A549 (cell line): ENCODE measurements around the gene RPS6KA3. TPM values are rescaled to one million over a fixed set of nuclear protein-coding genes. Genes with fewer than 3 reads are reported as not detected.

ENCODE experiments used
- ATAC-seq, 2 experiments: fragments of 200-7000 bp in 1 of 2; fragments of >200 bp in 1 of 2; cut with Nextera tagmentation in 1 of 2; cut with Tn5 transposase in 1 of 2; 3 replicates each; pipeline versions ENCODE4 v1.8.0 to v1.9.1; 2018 to 2020; ENCODE audit warnings: mild to moderate bottlenecking in 1 of 2, moderate library complexity in 1 of 2
- CTCF ChIA-PET: fragments of 300-600 bp; sonication (Branson Sonifier 250); formaldehyde crosslinking; extraction: SDS; loops from one replicate; lab custom pipeline; 2021; ENCODE audit warnings: antibody characterized with exemption, inconsistent platforms; lab: Yijun Ruan, JAX
- POLR2A ChIA-PET: fragments of 350-600 bp; formaldehyde crosslinking; extraction: SDS; loops from one replicate; lab custom pipeline; 2021; ENCODE audit warnings: antibody characterized with exemption, inconsistent platforms; lab: Yijun Ruan, JAX
- DNase-seq, 2 experiments: peaks; one replicate each; pipeline versions ENCODE4 v3.0.0 to v3.0.0-alpha.2; 2011 to 2016; ENCODE audit warnings: low read depth in 1 of 2, low spot score in 1 of 2
- FAIRE-seq: peaks from 2 replicates; lab custom pipeline; 2011; peaks lifted over from hg19 to GRCh38; lab: Jason Lieb, UNC
- H3K27ac ChIP-seq, 2 experiments: fragments of >200 bp; sonication (Bioruptor Twin); formaldehyde crosslinking; 3 replicates each; pipeline ENCODE4 v1.5.1; 2016 to 2017
- H3K4me1 ChIP-seq: fragments of >200 bp; sonication (Bioruptor Twin); formaldehyde crosslinking; 3 replicates; pipeline ENCODE4 v1.6.1; 2016
- H3K4me2 ChIP-seq: fragments of >200 bp; sonication (Bioruptor Twin); formaldehyde crosslinking; 3 replicates; pipeline ENCODE4 v1.6.1; 2016
- H3K4me3 ChIP-seq: fragments of >200 bp; sonication (Bioruptor Twin); formaldehyde crosslinking; 3 replicates; pipeline ENCODE4 v1.5.1; 2016
- H3K9me3 ChIP-seq: fragments of >200 bp; sonication (Bioruptor Twin); formaldehyde crosslinking; 3 replicates; pipeline ENCODE4 v1.6.1; 2016
- ATOH8 ChIP-seq: fragments of 250-450 bp; sonication (Bioruptor Pico); IDR thresholded peaks from 2 replicates; pipeline ENCODE4 v1.5.0; 2020; ENCODE audit warnings: low read depth, mild to moderate bottlenecking, moderate library complexity
- BCL3 ChIP-seq: fragments of >200 bp; sonication (Bioruptor Twin); formaldehyde crosslinking; IDR thresholded peaks from 3 replicates; pipeline ENCODE4 v1.6.1; 2016
- BHLHE40 ChIP-seq: IDR thresholded peaks from 2 replicates; pipeline ENCODE4 v1.6.1; 2012; ENCODE audit warnings: low read depth, low read length, inconsistent platforms
- CBX2 ChIP-seq: fragments of 200-600 bp; sonication (generic); IDR thresholded peaks from 2 replicates; pipeline ENCODE4 v1.6.1; 2016; ENCODE audit warnings: low read depth, mild to moderate bottlenecking, borderline replicate concordance
- CHD2 ChIP-seq: fragments of 150-350 bp; IDR thresholded peaks from 2 replicates; pipeline ENCODE4 v1.6.1; 2014; ENCODE audit warnings: low read length; ENCODE audit not compliant: partially characterized antibody
- CHD4 ChIP-seq: fragments of 200-600 bp; sonication (generic); IDR thresholded peaks from 2 replicates; pipeline ENCODE4 v1.6.1; 2016; ENCODE audit warnings: antibody characterized with exemption, mild to moderate bottlenecking, borderline replicate concordance
- CTCF ChIP-seq: fragments of >200 bp; sonication (Bioruptor Twin); formaldehyde crosslinking; IDR thresholded peaks from 3 replicates; pipeline ENCODE4 v1.5.1; 2016
- EHMT2 ChIP-seq: fragments of 200-600 bp; sonication (generic); IDR thresholded peaks from 2 replicates; pipeline ENCODE4 v1.6.1; 2016; ENCODE audit warnings: antibody characterized with exemption, low read depth, mild to moderate bottlenecking, moderate library complexity
- ELK1 ChIP-seq: fragments of 150-350 bp; IDR thresholded peaks from 2 replicates; pipeline ENCODE4 v1.6.1; 2014; ENCODE audit warnings: low read depth, mild to moderate bottlenecking, low read length
- EP300 ChIP-seq, 2 experiments: fragments of >200 bp; sonication (Bioruptor Twin); formaldehyde crosslinking; IDR thresholded peaks; 2 replicates in 1 of 2; 3 replicates in 1 of 2; pipeline ENCODE4 v1.6.1; 2016 to 2017
- FOSB ChIP-seq: fragments of 250-450 bp; sonication (Bioruptor Pico); IDR thresholded peaks from 2 replicates; pipeline ENCODE4 v1.5.0; 2020; ENCODE audit warnings: mild to moderate bottlenecking, moderate library complexity
- FOXS1 ChIP-seq: fragments of 250-450 bp; sonication (Bioruptor Pico); IDR thresholded peaks from 2 replicates; pipeline ENCODE4 v1.5.0; 2020; ENCODE audit warnings: mild to moderate bottlenecking, moderate library complexity
- GATA3 ChIP-seq: IDR thresholded peaks from 2 replicates; pipeline ENCODE4 v1.6.1; 2012; ENCODE audit warnings: borderline replicate concordance
- HDAC2 ChIP-seq: fragments of 200-600 bp; sonication (generic); IDR thresholded peaks from 2 replicates; pipeline ENCODE4 v1.6.1; 2016
- HES2 ChIP-seq: fragments of >200 bp; sonication (Bioruptor Twin); formaldehyde crosslinking; IDR thresholded peaks from 2 replicates; pipeline ENCODE4 v1.6.1; 2016
- HOXB13 ChIP-seq: fragments of 250-450 bp; sonication (Bioruptor Pico); IDR thresholded peaks from 2 replicates; pipeline ENCODE4 v1.5.0; 2020; ENCODE audit warnings: low read depth, mild to moderate bottlenecking, moderate library complexity
- HOXB5 ChIP-seq: fragments of 250-450 bp; sonication (Bioruptor Pico); IDR thresholded peaks from 2 replicates; pipeline ENCODE4 v1.5.0; 2020; ENCODE audit warnings: mild to moderate bottlenecking, moderate library complexity
- JUN ChIP-seq, 2 experiments: fragments of >200 bp; sonication (Bioruptor Twin); formaldehyde crosslinking; IDR thresholded peaks; 2 replicates in 1 of 2; 3 replicates in 1 of 2; pipeline ENCODE4 v1.6.1; 2016 to 2017
- JUNB ChIP-seq: fragments of >200 bp; sonication (Bioruptor Twin); formaldehyde crosslinking; IDR thresholded peaks from 2 replicates; pipeline ENCODE4 v1.6.1; 2016
- MAFK ChIP-seq: fragments of 450-650 bp; IDR thresholded peaks from 2 replicates; pipeline ENCODE4 v1.6.1; 2014; ENCODE audit not compliant: partially characterized antibody
- MAZ ChIP-seq: fragments of 150-350 bp; IDR thresholded peaks from 2 replicates; pipeline ENCODE4 v1.6.1; 2014; ENCODE audit warnings: antibody characterized with exemption, low read depth, low read length, borderline replicate concordance
- MYC ChIP-seq: IDR thresholded peaks from 2 replicates; pipeline ENCODE4 v1.6.1; 2012; ENCODE audit warnings: mild to moderate bottlenecking, inconsistent platforms, low read length, improper control_type of control experiment, borderline replicate concordance
- NFE2L2 ChIP-seq: fragments of 150-350 bp; conservative IDR thresholded peaks from 2 replicates; pipeline ENCODE4 v1.6.1; 2014; ENCODE audit warnings: low read length
- NPAS2 ChIP-seq: fragments of 250-450 bp; sonication (Bioruptor Pico); IDR thresholded peaks from 2 replicates; pipeline ENCODE4 v1.8.0; 2022; ENCODE audit warnings: mild to moderate bottlenecking, moderate library complexity, borderline replicate concordance
- POLR2A ChIP-seq: IDR thresholded peaks from 2 replicates; pipeline ENCODE4 v1.6.1; 2012; ENCODE audit warnings: mild to moderate bottlenecking, low read length
- RAD21 ChIP-seq, 2 experiments: fragments of >200 bp in 1 of 2; sonication (Bioruptor Twin) in 1 of 2; formaldehyde crosslinking in 1 of 2; IDR thresholded peaks in 1 of 2; conservative IDR thresholded peaks in 1 of 2; 2 replicates in 1 of 2; 3 replicates in 1 of 2; pipeline ENCODE4 v1.6.1; 2012 to 2018; ENCODE audit warnings: inconsistent platforms in 1 of 2
- RCOR1 ChIP-seq: fragments of 150-350 bp; IDR thresholded peaks from 2 replicates; pipeline ENCODE4 v1.6.1; 2014; ENCODE audit warnings: antibody characterized with exemption, low read length, low read depth
- RFX5 ChIP-seq: fragments of 450-650 bp; IDR thresholded peaks from 2 replicates; pipeline ENCODE4 v1.7.1; 2014; ENCODE audit warnings: antibody characterized with exemption, mild to moderate bottlenecking, moderate library complexity
- SMC3 ChIP-seq: fragments of >200 bp; sonication (Bioruptor Twin); formaldehyde crosslinking; IDR thresholded peaks from 3 replicates; pipeline ENCODE4 v1.6.1; 2018; ENCODE audit warnings: inconsistent platforms
- TFCP2L1 ChIP-seq: fragments of 250-450 bp; sonication (Bioruptor Pico); IDR thresholded peaks from 2 replicates; pipeline ENCODE4 v1.5.0; 2021; ENCODE audit warnings: mild to moderate bottlenecking
- TP53 ChIP-seq: fragments of 250-450 bp; sonication (Bioruptor Pico); IDR thresholded peaks from 2 replicates; pipeline ENCODE4 v1.5.0; 2021; ENCODE audit warnings: mild to moderate bottlenecking, moderate library complexity
- ZFP36 ChIP-seq: fragments of 450-650 bp; IDR thresholded peaks from 2 replicates; pipeline ENCODE4 v1.6.1; 2014; ENCODE audit warnings: borderline replicate concordance; ENCODE audit not compliant: partially characterized antibody
- ZSCAN20 ChIP-seq: fragments of 250-450 bp; sonication (Bioruptor Pico); IDR thresholded peaks from 2 replicates; pipeline ENCODE4 v1.8.0; 2022; ENCODE audit warnings: mild to moderate bottlenecking, moderate library complexity
- WGBS: methylation state at CpG from one replicate; pipeline ENCODE4 v1.1.6; 2017; ENCODE audit errors: missing lambda C conversion rate; 5-methylcytosine and 5-hydroxymethylcytosine counted together
- polyA plus RNA-seq, 4 experiments: library from polyadenylated mRNA; depleted of rRNA in 3 of 4; stranded (reverse); fragments of >200 nt; fragmentation: RNase III in 1 of 4; extraction: RNeasy Plus Mini Kit Qiagen cat#74134 plus additional on column Dnase treatment in 1 of 4; gene quantifications; 2 replicates in 3 of 4; 3 replicates in 1 of 4; pipeline ENCODE4 v1.2.3, GENCODE V29; 2011 to 2017

The RPS6KA3 gene
- polyA plus RNA-seq, 2 of the 4 experiments (the other 2 are of a cell fraction): 41.1 to 117 TPM

- TF ChIP-seq SMC3: no peak
- no peak for DNase-seq
- ATAC-seq: no peak
- ChIA-PET POLR2A (no interaction called here), CTCF (no interaction called here)
- no peak overlapping the region for H3K4me3 ChIP-seq
- H3K4me1 ChIP-seq: peaks cover 29% of the 10 kb centered on the region
- peak overlapping the region; percentile 79; the same call in 1 of the 3 replicates for H3K4me2 ChIP-seq
- no peak for FAIRE-seq
- WGBS: 83% methylated on average over 6 of the region's 6 CpGs
- no peak overlapping the region for H3K27ac ChIP-seq
- no peaks in the 10 kb centered on the region for H3K9me3 ChIP-seq
Observed at GRCh38 chrX:20143111-20143510, 123.6 kb downstream of the RPS6KA3 start.

- FAIRE-seq (peak; percentile 100), ATAC-seq (peak; percentile 97 to 98), DNase-seq (peak; percentile 62 to 98)
- POLR2A ChIA-PET: interaction anchor here (0.9 to 1.9 kb wide), 4 partner anchors 9 to 237 kb away, joined by 3 to 7 read pairs (median 4); no protein-coding TSS in a partner anchor
- Histone ChIP-seq H3K4me3 (peak within 1 kb of the TSS; percentile 99), H3K27ac (peak within 1 kb of the TSS; percentile 95 to 96), H3K4me1 (peaks cover 34% of the 10 kb centered on the region), H3K4me2 (peak within 1 kb of the TSS; percentile 82), H3K9me3 (no peaks in the 10 kb centered on the region)
- CTCF ChIA-PET: interaction anchor here (1.0 kb wide), 1 partner anchor 116 kb away, joined by 3 read pairs; no protein-coding TSS in a partner anchor
- 4% methylated on average over 21 of the region's 82 CpGs for WGBS
- TF ChIP-seq RFX5: no peak
- TF ChIP-seq MAZ: no peak
- TF ChIP-seq FOSB (CRISPR knock-in tag): no peak
- peak; percentile 72; the same call in 2 of the 3 replicates for TF ChIP-seq BCL3
- no peak for TF ChIP-seq ZSCAN20 (CRISPR knock-in tag)
- TF ChIP-seq EHMT2: no peak
- no peak for TF ChIP-seq HES2
- no peak for TF ChIP-seq ZFP36
- TF ChIP-seq NFE2L2: no peak
- no peak for TF ChIP-seq BHLHE40
- no peak for TF ChIP-seq FOXS1 (CRISPR knock-in tag)
- TF ChIP-seq TP53: no peak
- no peak for TF ChIP-seq HDAC2
- no peak for TF ChIP-seq GATA3
- TF ChIP-seq CTCF: no peak
- no peak for TF ChIP-seq SMC3
- TF ChIP-seq HOXB13 (CRISPR knock-in tag): no peak
- no peak for TF ChIP-seq JUNB
- TF ChIP-seq CBX2: no peak
- no peak for TF ChIP-seq CHD4
- TF ChIP-seq MYC: no peak
- TF ChIP-seq HOXB5: no peak
- TF ChIP-seq JUN (IDR thresholded peaks at IDR 0.05): peak; percentile 55 to 76; a peak in 2 of 5 replicates
- TF ChIP-seq EP300 (IDR thresholded peaks at IDR 0.05): no peak
- no peak for TF ChIP-seq ELK1
- TF ChIP-seq ATOH8 (CRISPR knock-in tag): no peak
- TF ChIP-seq TFCP2L1 (CRISPR knock-in tag): no peak
- TF ChIP-seq CHD2: no peak
- TF ChIP-seq RAD21 (conservative IDR thresholded peaks at IDR 0.05 in 1 of 2, IDR thresholded peaks at IDR 0.05 in 1 of 2): no peak
- no peak for TF ChIP-seq NPAS2 (CRISPR knock-in tag)
- TF ChIP-seq MAFK: no peak
- TF ChIP-seq RCOR1: no peak
- peak; percentile 47 for TF ChIP-seq POLR2A
Observed at GRCh38 chrX:20141281-20142220, 125.2 kb downstream of the RPS6KA3 start, which contains the start of gene EIF1AX. TSS of gene EIF1AX (minus strand) at chrX:20141838. CDS start at chrX:20141640, 198 bp downstream.
